ENCODE measurements around the gene HECW1. TPM values are rescaled to one million over a fixed set of nuclear protein-coding genes. Genes with fewer than 3 reads are reported as not detected.
"Not testable (repeated sequence)": the region's sequence is repeated elsewhere in the genome, so short reads cannot be mapped to it uniquely, and the experiment has no call there.

HECW1 gene
- total RNA-seq, 1 donor from 2014 or later: 0.15 TPM

- H3K9me3 Mint-ChIP-seq (ENCODE audit: unreplicated experiment): no peaks in the 10 kb centered on the region
- no peak for TF ChIP-seq CTCF (IDR thresholded peaks at IDR 0.05; ENCODE audit: unreplicated experiment)
- no peak overlapping the region for H3K4me3 Mint-ChIP-seq (ENCODE audit: unreplicated experiment)
- DNase-seq (ENCODE audit: low spot score): no peak
- no peaks in the 10 kb centered on the region for H3K36me3 Mint-ChIP-seq (ENCODE audit: low read depth, unreplicated experiment)
- H3K4me1 Mint-ChIP-seq (ENCODE audit: unreplicated experiment): no peaks in the 10 kb centered on the region
- peaks cover 2% of the 10 kb centered on the region for H3K27me3 Mint-ChIP-seq (ENCODE audit: unreplicated experiment)
- H3K27ac Mint-ChIP-seq (ENCODE audit: unreplicated experiment): no peak overlapping the region
These were observed 91.6 kb downstream of the HECW1 start for GRCh38 chr7:43204081-43204480.

GRCh38 chr7:43205171-43205795 lies 92.8 kb downstream of the HECW1 start:
- Mint-ChIP-seq H3K36me3 (ENCODE audit: low read depth, unreplicated experiment) (no peaks in the 10 kb centered on the region), H3K27me3 (ENCODE audit: unreplicated experiment) (no peaks in the 10 kb centered on the region), H3K4me3 (ENCODE audit: unreplicated experiment) (no peak overlapping the region), H3K9me3 (ENCODE audit: unreplicated experiment) (no peaks in the 10 kb centered on the region), H3K27ac (ENCODE audit: unreplicated experiment) (no peak overlapping the region), H3K4me1 (ENCODE audit: unreplicated experiment) (no peaks in the 10 kb centered on the region)
- no peak for TF ChIP-seq CTCF (IDR thresholded peaks at IDR 0.05; ENCODE audit: unreplicated experiment)
- DNase-seq (ENCODE audit: low spot score): no peak

DNA sequence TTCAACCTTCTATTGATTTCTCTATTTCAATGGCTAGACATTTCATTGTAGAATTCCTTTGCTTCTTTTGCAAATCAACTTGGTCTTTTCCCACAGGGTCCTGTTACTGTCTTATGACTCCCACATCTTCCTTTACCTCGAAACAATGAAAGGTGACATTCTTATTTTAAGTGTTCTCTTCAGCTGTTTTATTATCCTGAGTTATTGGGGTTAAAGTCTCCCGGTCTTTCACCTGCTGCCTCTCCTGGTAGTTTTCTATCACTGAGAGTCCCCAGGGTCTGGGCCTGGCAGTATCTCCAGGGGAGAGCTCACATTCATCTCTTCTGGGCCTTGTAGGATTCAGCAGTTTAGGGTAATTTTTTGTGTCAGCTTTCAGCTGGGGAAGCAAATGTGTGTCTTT lies 95.8 kb downstream of the HECW1 start:
- Mint-ChIP-seq H3K9me3 (ENCODE audit: unreplicated experiment) (no peaks in the 10 kb centered on the region), H3K4me3 (ENCODE audit: unreplicated experiment) (no peak overlapping the region), H3K27ac (ENCODE audit: unreplicated experiment) (no peak overlapping the region), H3K4me1 (ENCODE audit: unreplicated experiment) (no peaks in the 10 kb centered on the region), H3K36me3 (ENCODE audit: low read depth, unreplicated experiment) (no peaks in the 10 kb centered on the region), H3K27me3 (ENCODE audit: unreplicated experiment) (no peaks in the 10 kb centered on the region)
- DNase-seq (ENCODE audit: low spot score): no peak
- no peak for TF ChIP-seq CTCF (IDR thresholded peaks at IDR 0.05; ENCODE audit: unreplicated experiment)

DNA sequence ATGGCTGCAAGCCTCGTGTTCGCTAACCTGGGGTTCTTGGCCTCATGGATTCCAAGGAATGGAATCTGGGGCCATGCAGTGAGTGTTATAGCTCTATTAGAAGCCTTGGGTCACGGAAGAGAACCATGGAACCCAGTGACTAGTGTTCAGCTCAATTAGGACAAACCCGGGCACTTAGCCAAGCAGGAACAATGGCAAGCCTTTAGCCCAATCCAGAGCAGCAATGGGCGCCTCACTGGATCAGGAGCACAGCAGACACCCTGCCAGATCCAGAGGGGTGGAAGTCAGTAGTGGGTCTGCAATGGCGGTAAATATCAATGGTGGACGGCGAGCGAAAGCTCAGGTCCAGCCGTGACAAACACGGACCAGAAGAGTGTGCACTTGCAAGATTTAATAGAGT lies 98.1 kb downstream of the HECW1 start:
- not testable (repeated sequence) for H3K27ac Mint-ChIP-seq (ENCODE audit: unreplicated experiment); H3K9me3 Mint-ChIP-seq (ENCODE audit: unreplicated experiment); H3K27me3 Mint-ChIP-seq (ENCODE audit: unreplicated experiment); H3K4me3 Mint-ChIP-seq (ENCODE audit: unreplicated experiment); H3K36me3 Mint-ChIP-seq (ENCODE audit: low read depth, unreplicated experiment); H3K4me1 Mint-ChIP-seq (ENCODE audit: unreplicated experiment); DNase-seq (ENCODE audit: low spot score)

DNA sequence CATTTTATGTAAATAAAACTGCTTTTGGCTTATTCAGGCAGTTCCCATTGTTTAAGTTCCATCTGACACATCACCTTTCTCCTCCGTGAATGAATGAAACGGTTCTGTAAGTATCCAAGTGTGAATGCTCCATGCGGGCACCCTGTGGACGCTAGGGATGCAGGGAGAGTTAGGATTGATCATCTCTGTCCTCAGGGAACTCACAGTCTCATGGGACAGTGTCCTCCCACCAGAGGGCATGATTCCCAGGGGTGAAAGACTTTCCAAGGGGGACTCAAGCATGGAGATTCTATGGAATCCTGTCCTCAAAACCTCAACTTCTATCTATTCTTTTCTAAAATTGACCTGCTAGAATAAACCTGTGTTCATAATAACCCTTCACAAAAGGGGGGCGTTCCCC lies 98.8 kb downstream of the HECW1 start:
- no peaks in the 10 kb centered on the region for H3K9me3 Mint-ChIP-seq (ENCODE audit: unreplicated experiment)

More for the DNA sequence above, 98.8 kb downstream of the HECW1 start:
- no peak overlapping the region for H3K27ac Mint-ChIP-seq (ENCODE audit: unreplicated experiment)
- TF ChIP-seq CTCF (IDR thresholded peaks at IDR 0.05; ENCODE audit: unreplicated experiment): no peak
- H3K4me1 Mint-ChIP-seq (ENCODE audit: unreplicated experiment): no peaks in the 10 kb centered on the region
- no peaks in the 10 kb centered on the region for H3K27me3 Mint-ChIP-seq (ENCODE audit: unreplicated experiment)
- peak; percentile 30 for DNase-seq (ENCODE audit: low spot score)
- no peak overlapping the region for H3K4me3 Mint-ChIP-seq (ENCODE audit: unreplicated experiment)
- H3K36me3 Mint-ChIP-seq (ENCODE audit: low read depth, unreplicated experiment): no peaks in the 10 kb centered on the region
